Skeletal muscle cell (primary cell): Measurements from ENCODE around the gene MPP1.
A peak's percentile ranks its signal among the peaks of the same experiment; 100 is the strongest.

Source experiments
- DNase-seq: peaks from one replicate; pipeline ENCODE4 v3.0.0-alpha.2; 2010; ENCODE audit warnings: low read depth
- H3K4me3 ChIP-seq: 2 replicates; pipeline ENCODE4 v1.5.1; 2011; ENCODE audit warnings: low read depth, mild to moderate bottlenecking, control low read depth, low read length, moderate library complexity

MPP1 gene

DNA sequence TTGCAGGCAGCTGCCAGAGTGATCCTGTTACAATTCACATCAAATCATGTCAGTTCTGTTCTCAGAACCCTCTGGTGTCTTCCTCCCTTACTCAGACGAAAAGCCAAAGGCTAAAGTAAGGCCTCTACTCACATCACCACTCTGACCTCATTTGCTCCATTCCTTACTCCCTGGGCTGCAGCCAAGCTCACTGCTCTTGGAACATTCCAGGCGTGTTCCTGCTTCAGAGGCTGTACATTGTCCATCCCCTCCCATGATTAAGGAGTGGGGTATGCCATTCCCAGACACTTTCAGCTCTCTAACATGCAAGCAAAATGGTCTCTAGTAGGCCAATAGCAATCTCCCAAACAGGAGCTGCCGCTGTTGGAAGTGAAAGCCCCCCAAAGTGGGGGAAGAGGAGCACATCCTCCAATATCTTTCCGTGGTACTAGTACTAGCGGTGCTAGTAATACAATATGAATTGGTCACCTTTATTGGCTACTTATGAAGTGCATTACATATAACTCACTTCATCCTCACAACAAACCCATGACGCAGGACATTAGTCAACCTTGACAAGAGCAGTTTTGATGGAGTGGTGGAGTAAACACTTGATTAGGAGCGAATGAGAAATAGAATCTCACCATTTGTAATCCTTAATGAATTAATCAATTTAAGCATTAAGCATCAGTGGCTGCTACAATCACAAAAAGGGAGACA lies 69.4 kb downstream of the MPP1 start:
- DNase-seq = peak; percentile 91
- H3K4me3 ChIP-seq = no peak overlapping the region

DNA sequence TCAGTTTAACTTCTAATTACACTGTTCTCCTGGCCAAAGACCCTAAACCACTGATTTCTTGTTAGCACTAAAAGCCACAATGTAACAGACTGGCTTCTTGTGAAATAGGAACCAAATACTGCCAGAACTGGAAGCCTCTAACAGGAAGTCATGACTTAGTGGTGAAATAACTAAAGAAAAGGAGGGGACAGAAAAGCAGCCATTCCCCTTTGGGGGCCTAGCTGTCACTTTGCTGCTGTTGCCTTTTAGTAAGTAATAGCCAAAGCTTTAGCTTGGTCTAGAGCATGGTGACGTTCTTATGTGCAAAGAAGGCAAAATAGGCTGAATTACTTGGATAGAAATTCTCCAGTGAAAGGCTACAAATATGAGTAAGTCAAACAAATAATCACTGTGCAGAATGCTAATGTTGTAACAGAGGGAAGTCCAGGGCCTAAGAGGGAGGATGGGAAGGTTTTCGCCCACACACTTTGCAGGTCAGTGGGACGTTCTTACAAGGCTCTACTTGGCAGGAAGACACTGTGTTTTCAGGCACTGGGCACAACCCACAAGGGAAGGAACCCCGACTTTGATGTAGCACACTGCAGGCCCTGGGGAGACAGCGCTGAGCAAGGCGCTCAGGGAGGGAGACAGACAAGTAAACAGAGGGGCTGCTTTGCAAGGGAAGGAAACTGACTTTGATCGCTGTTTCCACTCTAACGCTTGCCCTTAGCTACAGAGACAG lies 71.1 kb downstream of the MPP1 start:
- no peak overlapping the region for H3K4me3 ChIP-seq
- peak; percentile 61 for DNase-seq

DNA sequence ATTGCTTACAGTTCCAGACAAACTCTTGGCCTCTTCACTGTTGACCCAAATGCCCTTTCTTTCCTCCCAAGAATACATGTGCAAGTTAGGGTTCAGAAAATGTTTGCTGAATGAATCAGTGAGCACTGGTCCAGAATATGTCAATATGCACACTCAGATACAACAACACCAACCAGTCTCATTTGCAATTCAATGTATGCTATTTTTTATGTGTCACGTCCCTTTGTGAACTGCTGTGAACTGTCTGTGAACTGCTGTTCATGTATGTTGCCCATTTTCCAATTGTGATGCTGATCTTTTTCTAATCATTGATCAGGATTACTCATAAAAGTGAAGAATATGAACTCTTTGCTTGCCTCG lies 72.2 kb downstream of the MPP1 start:
- DNase-seq = no peak
- H3K4me3 ChIP-seq = no peak overlapping the region

DNA sequence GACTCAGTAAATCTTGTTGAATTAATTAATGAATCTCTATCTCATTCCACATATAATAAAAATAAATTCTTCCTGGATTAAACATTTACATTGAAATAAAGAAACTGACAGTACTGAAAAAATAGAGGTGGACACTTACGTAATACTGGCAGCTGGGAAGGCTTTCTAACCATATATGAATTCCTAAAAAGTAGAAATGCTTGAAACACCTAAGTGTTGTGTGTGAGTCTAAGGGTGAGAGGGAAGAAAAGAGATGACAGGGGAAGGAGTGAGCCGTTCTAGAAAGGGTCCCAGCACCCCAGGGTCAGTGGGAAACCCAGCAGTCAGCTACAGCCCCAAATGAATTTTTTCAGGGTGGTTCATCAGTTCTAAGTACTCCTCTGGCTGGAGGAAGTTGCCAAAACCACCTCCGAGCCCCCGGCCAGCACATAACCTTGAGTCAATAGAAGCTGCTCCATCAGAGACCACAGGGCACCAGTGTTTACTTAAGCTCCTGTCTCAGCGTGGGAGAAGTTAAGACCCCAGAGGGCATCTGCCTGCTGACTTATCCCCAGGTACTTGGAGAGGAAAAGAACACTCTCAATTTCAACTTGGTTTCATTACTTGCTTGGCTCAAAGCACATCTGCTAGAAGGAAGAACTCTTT lies 72.7 kb downstream of the MPP1 start:
- no peak overlapping the region for H3K4me3 ChIP-seq
- DNase-seq = no peak

DNA sequence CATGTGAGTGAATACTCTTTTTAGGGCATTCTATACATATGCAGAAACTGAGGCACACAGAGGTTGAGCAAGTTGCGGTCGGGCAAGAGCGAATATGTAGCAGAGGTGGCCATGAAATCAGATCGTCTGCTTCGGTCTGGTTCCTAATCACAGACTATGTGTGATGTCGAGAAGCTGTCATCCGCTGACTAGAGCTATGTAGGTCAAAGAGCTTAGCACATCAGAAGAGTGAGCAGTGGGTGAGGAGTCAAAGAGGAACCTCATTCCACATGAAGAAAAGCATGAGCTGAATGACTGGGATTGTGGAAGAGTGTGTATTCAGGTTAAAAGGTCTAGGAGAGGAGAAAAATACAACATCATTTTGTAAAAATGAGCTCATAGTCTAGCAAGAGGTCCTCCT lies 73.4 kb downstream of the MPP1 start:
- DNase-seq = no peak
- H3K4me3 ChIP-seq = no peak overlapping the region

DNA sequence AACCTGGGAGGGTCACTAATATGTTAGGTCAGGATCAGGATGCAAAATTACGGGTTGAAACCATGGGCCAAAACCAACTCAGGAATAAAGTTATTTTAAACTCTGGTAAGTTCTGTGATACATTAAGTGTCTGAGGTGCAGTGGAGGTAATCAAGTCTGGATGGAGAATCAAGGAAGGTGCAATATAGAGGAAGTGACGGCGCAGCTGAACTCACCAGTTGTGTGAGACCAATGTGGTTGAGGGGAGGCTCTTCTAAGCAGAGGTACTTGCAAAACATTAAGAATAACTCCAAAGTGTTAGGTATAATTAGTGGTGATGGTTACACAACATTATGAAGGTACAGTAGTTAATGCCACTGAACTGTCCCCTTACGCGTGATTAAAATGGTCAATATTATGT lies 74.1 kb downstream of the MPP1 start:
- no peak overlapping the region for H3K4me3 ChIP-seq
- DNase-seq = no peak

DNA sequence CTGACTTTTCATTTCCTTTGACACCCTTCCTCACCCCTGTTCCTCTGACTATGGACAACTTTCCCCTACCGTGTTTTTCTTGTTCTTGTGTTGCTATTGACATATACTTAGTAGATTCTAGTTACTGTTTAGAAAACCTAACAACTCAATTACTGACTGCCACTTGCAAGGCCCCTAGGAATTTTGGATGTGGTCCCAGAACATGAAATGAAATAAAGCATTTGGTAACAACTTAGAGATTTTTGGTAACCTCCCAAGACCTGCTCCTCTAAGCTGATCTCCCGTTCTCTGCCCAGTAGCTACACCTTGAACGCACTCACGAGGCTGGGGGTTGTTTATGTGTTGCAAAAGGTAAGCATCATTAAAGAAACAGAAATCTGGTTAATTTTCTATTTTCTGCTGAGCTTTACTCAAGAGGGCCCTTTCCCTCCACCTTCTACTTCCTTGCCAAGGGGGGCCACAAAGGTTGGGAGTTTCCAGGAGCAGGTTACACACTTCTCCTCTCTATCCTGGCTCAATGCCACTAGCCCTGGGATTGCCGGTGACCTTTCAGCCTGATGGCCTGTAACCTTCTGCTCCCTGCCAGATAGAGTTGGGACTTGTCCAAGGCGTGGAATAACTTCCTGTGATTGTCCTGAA lies 74.9 kb downstream of the MPP1 start:
- no peak for DNase-seq
- H3K4me3 ChIP-seq = no peak overlapping the region

DNA sequence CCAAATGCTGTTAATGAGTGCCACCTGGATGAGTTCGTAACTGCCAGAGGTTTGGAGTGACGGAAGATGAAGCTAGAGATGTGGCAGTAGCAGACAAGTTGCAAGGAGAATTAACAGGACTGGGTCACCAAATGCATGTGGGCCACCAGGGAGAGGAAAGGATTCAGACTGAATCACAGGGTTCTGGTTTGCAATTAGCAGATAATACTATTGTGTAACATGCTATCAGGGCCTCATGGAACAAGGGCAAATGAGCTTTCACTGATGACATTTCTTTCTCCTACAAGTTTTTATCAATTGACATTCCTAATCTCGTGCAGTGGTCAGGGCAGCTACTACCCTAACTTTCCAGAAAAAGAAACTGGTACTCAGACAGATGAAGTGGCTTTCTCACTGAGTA lies 75.8 kb downstream of the MPP1 start:
- no peak overlapping the region for H3K4me3 ChIP-seq

More for the DNA sequence above, 75.8 kb downstream of the MPP1 start:
- no peak for DNase-seq
